GM12864 (cell line): Measurements from ENCODE around the gene RNF19B.
"Not testable (repeated sequence)": the region's sequence is repeated elsewhere in the genome, so short reads cannot be mapped to it uniquely, and the experiment has no call there.

ENCODE experiments used
- DNase-seq: peaks from one replicate; pipeline ENCODE4 v3.0.0-alpha.2; 2011; ENCODE audit warnings: low read depth
- H3K4me3 ChIP-seq: 2 replicates; pipeline ENCODE4 v1.5.1; 2011; ENCODE audit warnings: mild to moderate bottlenecking, low read depth, low read length, control low read depth
- CTCF ChIP-seq: IDR thresholded peaks from 2 replicates; pipeline ENCODE4 v1.5.1; 2011; ENCODE audit warnings: low read depth, mild to moderate bottlenecking, moderate library complexity, low read length, control low read depth, inconsistent platforms; ENCODE audit errors: missing control alignments

Gene RNF19B

GRCh38 chr1:32915766-32916706, 48.6 kb downstream of the RNF19B start:
- DNase-seq, result no peak
- no peak for TF ChIP-seq CTCF
- no peak overlapping the region for H3K4me3 ChIP-seq

- no peak for TF ChIP-seq CTCF
- H3K4me3 ChIP-seq, result no peak overlapping the region
- no peak for DNase-seq
These were observed 54.3 kb downstream of the RNF19B start for GRCh38 chr1:32910319-32910718.

- no peak for DNase-seq
- TF ChIP-seq CTCF, result no peak
- H3K4me3 ChIP-seq, result no peak overlapping the region
These were observed 57.2 kb downstream of the RNF19B start for GRCh38 chr1:32907435-32907834.

- no peak for TF ChIP-seq CTCF
- no peak overlapping the region for H3K4me3 ChIP-seq
- no peak for DNase-seq
These were observed 58.0 kb downstream of the RNF19B start for GRCh38 chr1:32906654-32907053.

- DNase-seq, H3K4me3 ChIP-seq: not testable (repeated sequence)
These were observed 59.0 kb downstream of the RNF19B start for GRCh38 chr1:32905588-32905987.

- DNase-seq, result no peak
- no peak for TF ChIP-seq CTCF
- H3K4me3 ChIP-seq, result no peak overlapping the region
These were observed 59.8 kb downstream of the RNF19B start for GRCh38 chr1:32904797-32905196.

- no peak for DNase-seq
- no peak for TF ChIP-seq CTCF
- H3K4me3 ChIP-seq, result no peak overlapping the region
These were observed 60.4 kb downstream of the RNF19B start for GRCh38 chr1:32903991-32904785.
